AG04450 (cell line): Measurements from ENCODE around the gene CFAP119. TPM values are rescaled to one million over a fixed set of nuclear protein-coding genes. Genes with fewer than 3 reads are reported as not detected.

Experiments
- CTCF ChIA-PET: fragments of 300-600, 350-600 bp; formaldehyde crosslinking; extraction: SDS; loops from one replicate; lab custom pipeline; 2022; ENCODE audit warnings: antibody characterized with exemption, inconsistent platforms; lab: Charles Lee
- POLR2A ChIA-PET: fragments of 350-600 bp; formaldehyde crosslinking; extraction: SDS; loops from one replicate; lab custom pipeline; 2021; ENCODE audit warnings: antibody characterized with exemption, inconsistent platforms; lab: Yijun Ruan, JAX
- DNase-seq: peaks from one replicate; pipeline ENCODE4 v3.0.0-alpha.2; 2011; ENCODE audit warnings: low read depth, low spot score
- H3K27ac ChIP-seq: one replicate; pipeline ENCODE4 v1.5.1; 2012; ENCODE audit warnings: low read depth, low read length, control low read depth
- H3K27me3 ChIP-seq: one replicate; pipeline ENCODE4 v1.6.0; 2012; ENCODE audit warnings: low read length; ENCODE audit not compliant: control insufficient read depth, insufficient read depth
- H3K4me3 ChIP-seq: 2 replicates; pipeline ENCODE4 v1.5.1; 2011; ENCODE audit warnings: mild to moderate bottlenecking, low read depth, low read length, control low read depth
- H3K9me3 ChIP-seq: 2 replicates; pipeline ENCODE4 v1.5.1; 2012; ENCODE audit warnings: low read length; ENCODE audit not compliant: control insufficient read depth, insufficient read depth
- polyA plus RNA-seq: library from polyadenylated mRNA; depleted of rRNA; stranded (reverse); fragments of >200 nt; gene quantifications from 2 replicates; pipeline ENCODE4 v1.2.3, GENCODE V29; 2011
- TF ChIP-seq, protein P1 (sequence below): IDR thresholded peaks from 2 replicates; pipeline ENCODE4 v1.5.1; 2011; ENCODE audit warnings: low read depth, low read length, control low read depth, inconsistent platforms

The CFAP119 gene
- polyA plus RNA-seq, 1 experiment = 3.1 TPM

DNA sequence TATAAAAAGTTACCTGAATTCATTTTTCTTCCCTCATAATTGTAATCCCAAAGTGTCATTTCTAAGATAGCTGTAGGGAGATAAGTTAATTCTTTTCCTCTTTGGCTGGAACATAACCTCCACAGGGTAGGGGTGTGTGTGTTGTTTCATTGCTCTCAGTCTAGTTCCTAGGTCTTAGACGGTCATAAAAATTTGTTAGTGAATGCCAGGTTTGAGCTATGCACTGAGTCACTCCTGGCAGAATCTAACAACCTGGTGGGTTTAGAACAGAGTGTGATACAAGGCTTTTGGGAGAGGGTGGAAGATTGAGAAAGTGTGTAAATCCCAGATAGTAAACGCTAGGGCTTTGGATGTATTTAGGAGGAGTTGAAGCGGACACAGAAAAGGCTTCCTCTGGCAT lies 14.5 kb downstream of the CFAP119 start:
- ChIA-PET CTCF (interaction anchor here (1.0 to 1.3 kb wide), 3 partner anchors 25 to 66 kb away, joined by 3 read pairs; no protein-coding TSS in a partner anchor), POLR2A (interaction anchor here (0.6 to 1.9 kb wide), 8 partner anchors 10 to 149 kb away, joined by 3 to 7 read pairs (median 4); partner anchors contain the start of genes CTF1 and ZNF629)
- Histone ChIP-seq H3K27ac (peak overlapping the region; percentile 65), H3K9me3 (no peaks in the 10 kb centered on the region), H3K27me3 (no peaks in the 10 kb centered on the region), H3K4me3 (no peak overlapping the region; the same call in 1 of the 2 replicates)
- TF ChIP-seq, protein P1, sequence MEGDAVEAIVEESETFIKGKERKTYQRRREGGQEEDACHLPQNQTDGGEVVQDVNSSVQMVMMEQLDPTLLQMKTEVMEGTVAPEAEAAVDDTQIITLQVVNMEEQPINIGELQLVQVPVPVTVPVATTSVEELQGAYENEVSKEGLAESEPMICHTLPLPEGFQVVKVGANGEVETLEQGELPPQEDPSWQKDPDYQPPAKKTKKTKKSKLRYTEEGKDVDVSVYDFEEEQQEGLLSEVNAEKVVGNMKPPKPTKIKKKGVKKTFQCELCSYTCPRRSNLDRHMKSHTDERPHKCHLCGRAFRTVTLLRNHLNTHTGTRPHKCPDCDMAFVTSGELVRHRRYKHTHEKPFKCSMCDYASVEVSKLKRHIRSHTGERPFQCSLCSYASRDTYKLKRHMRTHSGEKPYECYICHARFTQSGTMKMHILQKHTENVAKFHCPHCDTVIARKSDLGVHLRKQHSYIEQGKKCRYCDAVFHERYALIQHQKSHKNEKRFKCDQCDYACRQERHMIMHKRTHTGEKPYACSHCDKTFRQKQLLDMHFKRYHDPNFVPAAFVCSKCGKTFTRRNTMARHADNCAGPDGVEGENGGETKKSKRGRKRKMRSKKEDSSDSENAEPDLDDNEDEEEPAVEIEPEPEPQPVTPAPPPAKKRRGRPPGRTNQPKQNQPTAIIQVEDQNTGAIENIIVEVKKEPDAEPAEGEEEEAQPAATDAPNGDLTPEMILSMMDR = no peak
- no peak for DNase-seq

DNA sequence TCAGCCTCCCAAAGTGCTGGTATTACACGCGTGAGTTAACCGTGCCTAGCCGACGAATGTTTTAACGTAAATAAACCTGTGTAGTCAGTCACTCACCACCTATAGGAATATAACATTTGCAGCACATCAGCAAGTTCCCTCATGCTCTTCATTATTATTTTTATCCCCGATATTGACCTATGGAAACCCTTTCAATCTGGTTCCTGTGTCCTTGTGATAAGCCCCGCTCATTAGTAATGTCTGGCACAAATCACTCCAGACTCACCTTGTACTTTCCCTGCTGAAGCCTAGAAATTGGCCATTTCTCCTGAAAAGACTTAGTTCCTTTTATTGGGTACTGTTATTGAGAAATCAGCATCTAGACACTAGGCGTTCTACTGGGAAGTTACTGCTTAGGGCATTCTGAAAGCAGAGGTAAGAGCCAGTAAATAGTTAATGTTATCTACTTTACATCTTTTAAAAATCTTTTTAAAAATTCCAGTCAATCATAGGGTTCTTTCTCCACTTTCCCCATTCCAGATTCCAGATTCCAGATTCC lies 15.2 kb downstream of the CFAP119 start:
- CTCF ChIA-PET = interaction anchor here (1.3 kb wide), 1 partner anchor 25 kb away, joined by 3 read pairs; no protein-coding TSS in a partner anchor
- POLR2A ChIA-PET = interaction anchor here (1.3 kb wide), 1 partner anchor 27 kb away, joined by 3 read pairs; no protein-coding TSS in a partner anchor
- H3K27ac ChIP-seq = no peak overlapping the region

GRCh38 chr16:30745082-30745481 lies 16.8 kb downstream of the CFAP119 start:
- Histone ChIP-seq H3K4me3 (no peak overlapping the region), H3K9me3 (no peaks in the 10 kb centered on the region), H3K27ac (no peak overlapping the region), H3K27me3 (no peaks in the 10 kb centered on the region)
- POLR2A ChIA-PET = no interaction called here
- CTCF ChIA-PET = no interaction called here
- DNase-seq = no peak
- TF ChIP-seq, protein P1 = no peak

More for the DNA sequence above, 15.2 kb downstream of the CFAP119 start:
- TF ChIP-seq, protein P1 = no peak
- Histone ChIP-seq H3K9me3 (no peaks in the 10 kb centered on the region), H3K27me3 (no peaks in the 10 kb centered on the region), H3K4me3 (no peak overlapping the region)
- no peak for DNase-seq

DNA sequence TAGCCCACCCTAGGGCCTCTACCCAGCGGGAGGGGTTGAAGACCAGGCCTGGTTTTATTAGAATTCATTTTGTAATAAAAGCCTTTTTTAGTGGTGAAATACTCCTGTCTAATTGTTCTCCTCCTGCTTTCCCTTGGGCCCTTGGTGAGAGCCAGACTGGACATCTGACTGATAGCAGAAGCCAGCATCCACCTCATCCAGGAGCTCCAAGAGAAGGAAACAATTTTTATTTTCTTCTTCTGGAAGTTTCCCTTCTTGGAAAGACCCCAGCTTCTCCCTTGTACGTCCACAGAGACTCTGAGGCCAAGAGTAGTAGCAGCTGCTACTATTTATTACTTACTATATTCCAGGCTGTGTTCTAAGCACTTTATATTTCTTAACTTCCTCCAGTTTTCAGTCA lies 17.7 kb downstream of the CFAP119 start:
- H3K4me3 ChIP-seq = no peak overlapping the region
- H3K27me3 ChIP-seq = no peaks in the 10 kb centered on the region
- POLR2A ChIA-PET = interaction anchor here (1.0 kb wide), 1 partner anchor 11 kb away, joined by 4 read pairs; no protein-coding TSS in a partner anchor
- H3K27ac ChIP-seq = no peak overlapping the region
- no peak for DNase-seq
- TF ChIP-seq, protein P1 = no peak
- no peaks in the 10 kb centered on the region for H3K9me3 ChIP-seq
- CTCF ChIA-PET = no interaction called here

GRCh38 chr16:30743716-30744115 lies 18.1 kb downstream of the CFAP119 start:
- Histone ChIP-seq H3K27ac (no peak overlapping the region), H3K4me3 (no peak overlapping the region), H3K27me3 (no peaks in the 10 kb centered on the region), H3K9me3 (no peaks in the 10 kb centered on the region)
- ChIA-PET CTCF (no interaction called here), POLR2A (interaction anchor here (0.6 to 1.0 kb wide), 2 partner anchors 11 to 243 kb away, joined by 4 read pairs; no protein-coding TSS in a partner anchor)
- TF ChIP-seq, protein P1 = no peak
- no peak for DNase-seq
